Effector CD8-positive, alpha-beta T cell (primary cell): ENCODE results near the gene NCF4.

Experiments
- DNase-seq: peaks from one replicate; lab custom pipeline; 2025; lab: John Stamatoyannopoulos, UW

Gene NCF4

GRCh38 chr22:36922105-36922608 lies 61.4 kb downstream of the NCF4 start:
- DNase-seq = no peak

- DNase-seq = no peak
These were observed 61.9 kb downstream of the NCF4 start for GRCh38 chr22:36922711-36923110.

GRCh38 chr22:36923131-36923788 lies 62.5 kb downstream of the NCF4 start:
- DNase-seq = no peak

- no peak for DNase-seq
These were observed 63.4 kb downstream of the NCF4 start for GRCh38 chr22:36924151-36924698.

- DNase-seq = no peak
These were observed 64.8 kb downstream of the NCF4 start for GRCh38 chr22:36925388-36926290.

GRCh38 chr22:36926309-36926708 lies 65.5 kb downstream of the NCF4 start:
- no peak for DNase-seq

- DNase-seq = no peak
These were observed 66.1 kb downstream of the NCF4 start for GRCh38 chr22:36926721-36927435.
